Panc1 (cell line): ENCODE measurements around the gene PHC3. TPM values are rescaled to one million over a fixed set of nuclear protein-coding genes. Genes with fewer than 3 reads are reported as not detected.

Experiments
- ATAC-seq: fragments of 200-7000 bp; cut with Tn5 transposase; 2 replicates; pipeline ENCODE4 v1.9.1; 2020; ENCODE audit warnings: mild to moderate bottlenecking, moderate library complexity
- BruUV-seq: library from RNA; stranded (reverse); fragments of 400-500 nt; replicated peaks from 2 replicates; lab custom pipeline; 2021; lab: Mats Ljungman, UMichigan
- CTCF ChIA-PET: fragments of 300-600 bp; sonication (Branson Sonifier 250); formaldehyde crosslinking; loops from one replicate; lab custom pipeline; 2022; ENCODE audit warnings: antibody characterized with exemption; lab: Charles Lee
- POLR2A ChIA-PET: fragments of 300-600 bp; sonication (Branson Sonifier 250); formaldehyde crosslinking; loops from one replicate; lab custom pipeline; 2022; ENCODE audit warnings: antibody characterized with exemption; lab: Charles Lee
- DNase-seq: peaks from one replicate; pipeline ENCODE4 v3.0.0-alpha.2; 2010; ENCODE audit warnings: low read depth, low spot score
- H3K27ac ChIP-seq: 2 replicates; pipeline ENCODE4 v1.5.1; 2011; ENCODE audit warnings: mild to moderate bottlenecking, low read length, inconsistent platforms
- H3K27me3 ChIP-seq: fragments of 200-500 bp; sonication (Bioruptor generic); 2 replicates; pipeline ENCODE4 v1.6.0; 2014; ENCODE audit warnings: low read length, inconsistent platforms; ENCODE audit not compliant: control insufficient read depth, insufficient read depth
- H3K36me3 ChIP-seq: fragments of 200-500 bp; sonication (Bioruptor generic); 2 replicates; pipeline ENCODE4 v1.5.1; 2014; ENCODE audit warnings: inconsistent platforms, mild to moderate bottlenecking, low read length, moderate library complexity; ENCODE audit not compliant: control insufficient read depth, insufficient read depth
- H3K4me1 ChIP-seq: 2 replicates; pipeline ENCODE4 v1.5.1; 2011; ENCODE audit warnings: inconsistent platforms, mild to moderate bottlenecking, low read length, moderate library complexity; ENCODE audit not compliant: control insufficient read depth, insufficient read depth
- H3K4me3 ChIP-seq, 2 experiments: 2 replicates each; pipeline ENCODE4 v1.5.1; 2011 to 2012; ENCODE audit warnings: low read depth in 2 of 2, low read length in 2 of 2, mild to moderate bottlenecking in 2 of 2, inconsistent platforms in 1 of 2, moderate library complexity in 1 of 2
- H3K9me3 ChIP-seq: fragments of 200-500 bp; sonication (Bioruptor generic); 2 replicates; pipeline ENCODE4 v1.5.1; 2014; ENCODE audit warnings: low read depth, mild to moderate bottlenecking, inconsistent platforms, low read length, moderate library complexity; ENCODE audit not compliant: control insufficient read depth, insufficient read depth
- CTCF ChIP-seq: fragments of 450-650 bp; IDR thresholded peaks from 2 replicates; pipeline ENCODE4 v1.5.1; 2017; ENCODE audit warnings: mild to moderate bottlenecking
- POLR2AphosphoS5 ChIP-seq: IDR thresholded peaks from 2 replicates; pipeline ENCODE4 v1.6.1; 2012; ENCODE audit warnings: mild to moderate bottlenecking, low read depth, low read length, moderate library complexity
- REST ChIP-seq, 2 experiments: IDR thresholded peaks; 2 replicates each; pipeline ENCODE4 v1.6.1; 2011 to 2012; ENCODE audit warnings: low read depth in 2 of 2, control low read depth in 1 of 2, low read length in 1 of 2, mild to moderate bottlenecking in 1 of 2, moderate library complexity in 1 of 2; ENCODE audit not compliant: insufficient read depth in 1 of 2
- SIN3A ChIP-seq: IDR thresholded peaks from 2 replicates; pipeline ENCODE4 v1.6.1; 2012; ENCODE audit warnings: low read depth, mild to moderate bottlenecking, low read length, moderate library complexity, borderline replicate concordance; ENCODE audit not compliant: insufficient read depth
- TCF7L2 ChIP-seq: IDR thresholded peaks from 2 replicates; pipeline ENCODE4 v1.6.1; 2011; ENCODE audit warnings: mild to moderate bottlenecking, low read depth, low read length, inconsistent platforms
- in situ Hi-C: cut with HindIII; loops from 2 replicates; pipeline ENCODE4 v1.10.0; 2016; ENCODE audit warnings: low sequenced_read_pairs, low pct_unique_long_range_greater_than_20kb
- intact Hi-C: fragments of 100-400 bp; cut with micrococcal nuclease; formaldehyde crosslinking; loops from one replicate; pipeline ENCODE4 v1.10.0; 2022; ENCODE audit not compliant: unreplicated experiment
- total RNA-seq: library from RNA; stranded (reverse); gene quantifications from one replicate; pipeline ENCODE4 v1.2.1, GENCODE V29; 2021; ENCODE audit not compliant: unreplicated experiment

The PHC3 gene
- total RNA-seq, 1 experiment from 2014 or later: 53.8 TPM

GRCh38 chr3:170102431-170102830 lies 79.1 kb downstream of the PHC3 start:
- DNase-seq (no peak), ATAC-seq (no peak)
- no peaks in the 10 kb centered on the region for H3K9me3 ChIP-seq
- CTCF ChIA-PET: no interaction called here
- BruUV-seq: no TSS peak
- TF ChIP-seq REST (IDR thresholded peaks at IDR 0.05; ENCODE audit: insufficient read depth in 1 of 2, low read depth in 2 of 2, low read length in 1 of 2) (no peak), TCF7L2 (no peak), SIN3A (no peak), CTCF (no peak), POLR2AphosphoS5 (no peak)
- intact Hi-C loops: no loop called here
- in situ Hi-C loops: no loop called here
- no peak overlapping the region for H3K27ac ChIP-seq
- POLR2A ChIA-PET: no interaction called here
- no peaks in the 10 kb centered on the region for H3K4me1 ChIP-seq
- no peak overlapping the region for H3K4me3 ChIP-seq
- H3K36me3 ChIP-seq: peaks cover 60% of the 10 kb centered on the region
- no peaks in the 10 kb centered on the region for H3K27me3 ChIP-seq

- H3K27ac ChIP-seq: no peak overlapping the region
- H3K4me3 ChIP-seq: no peak overlapping the region
- CTCF ChIA-PET: no interaction called here
- H3K36me3 ChIP-seq: peaks cover 75% of the 10 kb centered on the region
- no TSS peak for BruUV-seq
- no peaks in the 10 kb centered on the region for H3K27me3 ChIP-seq
- in situ Hi-C loops (no loop called here), intact Hi-C loops (no loop called here)
- H3K9me3 ChIP-seq: no peaks in the 10 kb centered on the region
- no peak for TF ChIP-seq TCF7L2
- no peak for TF ChIP-seq REST (IDR thresholded peaks at IDR 0.05; ENCODE audit: insufficient read depth in 1 of 2, low read depth in 2 of 2, low read length in 1 of 2)
- no peak for TF ChIP-seq SIN3A
- TF ChIP-seq POLR2AphosphoS5: no peak
- TF ChIP-seq CTCF: no peak
- no peaks in the 10 kb centered on the region for H3K4me1 ChIP-seq
- no peak for ATAC-seq
- POLR2A ChIA-PET: no interaction called here
- no peak for DNase-seq
These were observed 80.6 kb downstream of the PHC3 start for GRCh38 chr3:170100944-170101343.
